Limb (tissue), 2 donors: ENCODE results near the gene PPP2R2C.

Source experiments
- DNase-seq, 2 donors: peaks; one replicate each; pipeline ENCODE4 v3.0.0-alpha.2; 2016; ENCODE audit errors: extremely low spot score in 2 of 2

Gene PPP2R2C

DNA sequence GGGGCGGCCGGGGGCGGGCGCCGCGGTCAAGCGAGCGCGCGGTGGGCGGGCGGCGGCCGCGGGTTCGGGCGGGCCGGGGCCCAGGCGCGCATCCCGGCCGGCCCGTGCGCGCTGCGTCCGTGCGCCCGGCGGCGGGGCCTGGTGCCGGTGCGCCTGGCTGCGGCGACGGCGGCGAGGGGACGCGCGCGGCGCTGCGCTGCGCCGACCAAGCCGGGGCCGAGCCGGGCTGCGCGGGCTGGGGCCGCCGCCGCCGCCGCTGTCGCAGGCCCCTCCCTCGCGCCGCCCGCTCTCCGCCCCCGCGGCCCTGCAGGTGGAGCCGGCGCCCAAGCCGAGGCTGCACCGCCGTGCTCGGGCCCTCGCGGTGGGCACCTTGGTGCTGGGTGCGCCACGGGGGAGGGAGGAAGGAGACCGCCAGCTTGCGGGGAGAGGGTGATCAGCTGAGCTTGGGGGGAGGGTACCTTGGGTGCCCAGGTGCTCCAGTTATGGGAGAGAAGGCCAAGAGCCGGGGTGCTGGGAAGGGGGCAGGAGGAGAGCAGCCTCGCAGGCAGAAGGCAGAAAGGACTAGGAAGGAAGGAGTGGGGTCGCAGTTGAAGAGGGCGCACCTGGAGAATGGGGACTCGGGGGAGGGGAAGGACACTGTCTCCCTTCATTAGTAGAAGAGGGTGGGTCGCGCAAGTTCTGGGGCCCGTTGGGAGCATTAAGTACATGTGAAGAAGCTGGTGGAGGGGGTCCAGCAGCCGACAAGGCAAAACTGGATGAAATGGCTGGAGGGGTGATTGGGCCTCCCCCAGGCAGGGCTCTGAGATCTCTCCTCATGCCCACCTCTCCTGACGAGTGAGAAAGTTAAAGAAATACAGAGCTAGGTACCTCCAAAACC lies at the start of gene PPP2R2C:
Gene PPP2R2C, minus strand, starts transcription at position 228 of the 877 bp plus-strand sequence. CDS start 385 bp downstream, outside the sequence.
- no peak for DNase-seq

DNA sequence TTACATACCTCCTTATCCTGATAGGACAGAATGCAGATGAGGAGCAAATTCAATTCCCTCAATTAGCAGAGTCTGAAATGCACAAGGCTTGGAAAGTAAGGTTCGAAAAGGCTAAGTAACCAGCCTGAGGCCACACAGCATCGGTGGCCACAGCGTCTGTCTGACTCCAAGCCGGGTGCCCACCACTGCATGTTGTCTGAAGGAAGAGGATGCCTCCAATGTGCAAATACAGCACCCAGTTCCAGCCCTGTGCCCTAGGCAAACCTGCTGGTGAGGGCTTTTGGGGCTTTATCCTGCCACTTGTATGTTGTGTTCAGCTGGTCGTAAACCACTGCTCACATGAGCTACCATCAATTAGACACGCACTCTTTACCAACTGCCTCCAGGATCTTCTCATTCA lies 48.6 kb upstream of the PPP2R2C start:
- DNase-seq, result no peak

DNA sequence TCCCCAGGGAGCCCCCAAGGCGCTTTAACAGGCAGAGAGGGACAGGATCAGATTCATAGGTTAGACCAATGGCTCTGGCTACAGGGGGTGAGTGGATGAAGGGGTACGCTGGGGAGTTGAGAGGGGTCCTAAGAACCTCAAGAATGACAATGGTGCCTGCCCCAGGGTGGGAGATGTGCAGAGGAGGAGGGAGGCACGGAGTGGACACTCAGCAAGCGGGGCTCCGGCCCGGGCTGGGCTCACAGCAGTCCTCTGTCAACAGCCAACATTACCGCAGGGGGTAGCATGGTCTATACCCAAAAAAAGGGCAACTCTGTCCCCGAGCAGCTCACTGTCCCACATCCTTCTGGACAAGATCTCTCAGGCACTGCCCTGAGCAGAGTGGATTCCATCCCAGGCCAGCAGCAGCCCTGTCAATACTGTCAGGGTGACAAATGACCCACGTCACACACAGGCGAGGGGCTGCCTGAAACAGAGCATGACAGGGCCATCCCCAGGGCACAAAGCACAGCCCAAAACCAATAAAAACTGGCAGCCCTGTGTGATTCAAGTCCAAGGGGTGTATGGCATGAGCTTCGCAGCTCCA lies 47.7 kb upstream of the PPP2R2C start:
- no peak for DNase-seq

DNA sequence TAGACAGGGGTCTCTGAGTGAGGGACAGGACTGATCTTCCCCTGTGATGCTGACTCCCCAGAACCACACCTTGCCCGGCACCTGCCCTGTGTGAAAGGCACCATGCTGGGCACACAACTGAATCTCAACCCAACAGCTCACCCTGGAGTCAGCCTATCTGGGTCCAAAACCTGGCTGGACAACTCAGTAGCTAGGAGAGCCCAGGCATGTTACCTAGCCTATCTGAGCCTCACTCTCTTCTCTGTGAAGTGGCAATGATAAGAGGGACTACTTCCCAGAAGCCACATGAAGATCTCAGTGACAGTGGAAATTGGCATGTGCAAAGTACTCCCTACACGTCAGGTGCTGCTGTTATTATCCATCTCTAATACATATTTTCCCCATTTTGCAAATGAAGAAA lies 44.8 kb upstream of the PPP2R2C start:
- DNase-seq, result no peak

DNA sequence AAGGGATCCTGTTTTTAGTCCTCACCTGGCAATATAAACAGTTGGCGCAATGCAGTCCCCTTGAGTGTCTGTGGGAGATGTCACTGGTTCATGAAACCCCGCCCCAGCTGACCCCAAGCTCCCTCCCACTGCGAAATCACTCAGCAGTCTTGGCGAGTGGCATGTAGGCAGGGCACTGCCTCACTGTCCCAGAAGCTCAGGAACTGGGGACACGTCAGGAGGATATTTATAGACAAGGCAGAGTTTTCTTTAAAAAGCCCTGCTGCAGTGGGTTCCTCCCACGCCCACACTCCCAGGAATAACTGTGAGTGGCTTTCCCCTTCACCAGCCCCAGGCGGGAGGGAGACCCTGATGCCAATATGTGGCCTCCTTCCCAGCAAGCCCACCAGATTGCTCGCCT lies 44.3 kb upstream of the PPP2R2C start:
- no peak for DNase-seq

DNA sequence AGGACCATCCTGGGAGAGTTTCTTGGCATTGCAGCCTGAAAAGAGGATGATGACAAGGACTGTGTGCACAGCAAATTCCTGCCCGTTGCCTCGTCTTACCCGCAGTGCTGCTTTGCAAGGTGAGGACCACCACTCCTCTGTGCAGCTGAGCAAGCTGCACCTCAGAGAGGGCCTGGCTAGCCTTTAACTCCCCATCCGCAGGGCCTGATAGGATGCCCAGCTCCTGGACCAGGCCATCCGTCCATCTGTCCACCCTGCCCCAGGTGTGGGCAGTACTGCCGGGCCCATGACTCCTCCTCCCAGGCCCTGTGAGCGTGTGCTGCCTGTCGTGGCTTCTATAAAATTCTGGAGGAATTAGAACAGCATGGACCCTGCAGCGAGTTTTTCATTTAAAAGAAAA lies 43.9 kb upstream of the PPP2R2C start:
- DNase-seq, result no peak

DNA sequence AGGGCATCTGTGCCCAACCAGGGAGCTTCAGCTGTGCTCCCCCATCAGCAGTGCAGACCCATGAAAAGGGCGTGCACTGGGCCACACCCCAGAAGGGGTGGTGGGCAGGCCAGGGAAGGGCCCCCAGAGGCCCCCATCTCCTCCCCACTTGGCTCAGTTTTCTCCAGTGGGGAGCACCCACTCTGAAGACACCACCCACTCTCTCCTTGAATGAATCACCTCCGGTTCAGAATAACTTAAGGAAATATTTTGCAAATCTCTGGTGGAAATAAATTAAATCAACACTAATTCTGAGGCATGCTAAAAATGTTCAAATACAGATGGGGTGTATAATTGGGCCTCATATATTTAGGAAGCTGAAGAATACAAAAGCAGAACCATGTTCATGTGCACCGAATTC lies 41.3 kb upstream of the PPP2R2C start:
- no peak for DNase-seq

DNA sequence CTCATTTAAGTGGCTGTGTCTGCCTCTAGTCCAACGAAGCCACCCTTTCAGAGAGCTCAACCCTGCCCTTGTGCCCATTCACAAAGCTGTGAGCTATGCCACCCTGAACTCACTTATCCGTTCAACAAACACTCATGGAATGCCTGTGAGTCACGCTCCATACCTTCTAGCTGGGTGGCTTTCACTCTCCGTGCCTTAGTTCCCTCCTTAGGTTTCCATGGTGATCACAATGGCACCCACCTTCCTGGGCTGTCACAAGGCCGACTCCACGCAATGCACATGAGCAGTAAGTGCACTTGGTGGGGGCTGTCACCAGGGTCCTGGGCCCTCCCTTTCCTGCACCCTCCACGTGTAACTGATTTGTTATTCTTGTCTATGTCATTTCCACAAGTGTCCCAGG lies 37.2 kb upstream of the PPP2R2C start:
- no peak for DNase-seq

DNA sequence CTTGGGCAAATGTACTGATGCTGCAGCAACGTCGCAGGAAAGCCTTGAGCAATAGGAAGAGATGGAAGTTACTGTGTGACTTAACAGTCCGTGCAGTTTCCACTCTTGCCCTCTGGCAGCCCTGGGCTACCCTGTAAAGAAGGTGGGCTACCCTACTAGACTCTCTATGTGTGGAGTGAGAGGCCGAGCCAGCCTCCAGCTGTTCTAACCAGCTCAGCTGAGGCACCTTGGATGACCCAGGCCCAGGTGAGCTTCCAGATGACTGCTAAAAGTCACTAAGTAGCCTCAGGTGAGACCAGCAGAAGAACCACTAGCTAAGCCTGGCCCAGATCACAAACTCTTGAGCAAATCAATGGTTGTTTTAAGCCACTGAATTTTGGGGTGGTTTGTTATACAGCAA lies 34.9 kb upstream of the PPP2R2C start:
- no peak for DNase-seq

DNA sequence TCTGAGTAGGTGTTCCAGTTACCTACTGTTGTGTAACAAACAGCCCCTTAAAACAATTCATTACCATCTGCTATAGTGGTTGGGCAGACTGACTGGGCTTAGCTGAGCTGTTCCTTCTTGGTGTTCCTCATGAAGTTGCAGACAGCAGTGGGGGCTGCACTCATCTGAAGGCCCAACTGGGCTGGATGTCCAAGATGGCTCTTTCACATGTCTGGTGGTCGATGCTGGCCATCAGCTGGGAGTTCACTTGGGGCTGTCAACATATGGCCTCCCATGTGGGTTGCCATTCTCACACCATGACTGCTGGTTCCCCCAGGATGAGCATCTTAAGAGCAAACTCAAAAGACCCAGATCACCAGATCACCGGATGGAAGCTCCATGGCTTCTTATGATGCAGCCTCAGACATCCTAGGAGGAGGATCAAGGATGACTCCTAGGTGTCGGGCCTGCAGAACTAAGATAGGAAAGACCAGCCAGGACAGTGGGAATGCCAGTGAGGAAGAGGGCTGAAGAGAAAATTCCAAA lies 34.3 kb upstream of the PPP2R2C start:
- no peak for DNase-seq

DNA sequence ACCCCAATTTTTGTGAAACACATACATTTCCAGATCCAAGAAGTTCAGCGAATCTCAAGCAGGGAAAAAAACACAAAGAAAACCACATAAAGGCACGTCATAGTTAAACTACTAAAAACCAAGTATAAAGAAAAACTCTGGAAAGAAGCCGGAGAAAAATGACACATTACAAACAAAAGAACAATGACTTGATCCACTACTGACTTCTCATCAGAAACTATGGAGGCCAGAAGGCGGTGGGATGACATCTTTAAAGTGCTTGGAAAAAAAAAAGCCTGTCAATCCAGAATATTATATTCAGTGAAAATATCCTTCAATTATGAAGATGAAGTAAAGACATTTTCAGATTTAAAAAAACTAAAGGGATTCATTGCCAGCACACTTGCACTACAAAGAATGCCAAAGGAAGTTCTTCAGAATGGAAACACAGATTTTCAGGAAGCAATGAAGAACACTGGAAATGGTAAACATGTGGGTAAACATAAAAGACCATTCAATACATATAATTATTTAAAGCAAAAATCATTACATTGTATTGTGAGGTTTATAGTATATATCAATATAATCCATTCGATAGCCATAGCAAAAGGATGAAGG lies 32.6 kb upstream of the PPP2R2C start:
- DNase-seq, result no peak

DNA sequence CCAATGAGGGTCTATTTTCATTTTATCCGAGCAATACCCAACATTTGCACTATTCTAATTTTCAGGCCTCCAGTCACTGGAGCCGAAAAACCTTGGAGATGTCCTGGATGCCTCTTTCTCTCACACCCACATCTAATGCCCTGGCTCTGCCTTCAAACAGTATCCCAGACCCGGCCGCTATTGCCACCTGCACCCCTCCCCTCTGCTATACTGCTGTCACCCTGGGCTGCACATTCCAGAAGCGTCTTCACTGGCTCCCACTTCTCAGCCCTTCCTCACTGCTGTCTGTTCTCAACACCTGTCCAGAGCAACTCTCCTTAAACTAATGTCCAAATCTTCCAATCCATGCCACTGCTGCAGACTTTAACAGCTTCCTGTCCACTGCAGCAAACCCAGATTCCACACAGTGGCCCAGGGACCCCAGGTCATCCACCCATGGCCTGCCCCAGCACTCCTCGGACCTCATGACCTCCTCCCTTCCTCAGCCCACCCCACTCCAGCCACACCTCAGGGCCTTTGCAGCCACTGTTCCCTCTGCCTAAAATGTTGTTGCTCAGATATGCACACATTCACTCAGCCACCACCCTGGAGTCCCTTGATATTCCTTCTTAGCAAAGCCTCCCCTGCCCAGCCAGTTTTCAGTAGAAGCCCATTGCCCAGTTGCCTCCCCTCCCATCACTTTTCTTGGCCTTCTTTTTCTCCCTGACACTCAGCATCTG lies 30.5 kb upstream of the PPP2R2C start:
- DNase-seq, result no peak

DNA sequence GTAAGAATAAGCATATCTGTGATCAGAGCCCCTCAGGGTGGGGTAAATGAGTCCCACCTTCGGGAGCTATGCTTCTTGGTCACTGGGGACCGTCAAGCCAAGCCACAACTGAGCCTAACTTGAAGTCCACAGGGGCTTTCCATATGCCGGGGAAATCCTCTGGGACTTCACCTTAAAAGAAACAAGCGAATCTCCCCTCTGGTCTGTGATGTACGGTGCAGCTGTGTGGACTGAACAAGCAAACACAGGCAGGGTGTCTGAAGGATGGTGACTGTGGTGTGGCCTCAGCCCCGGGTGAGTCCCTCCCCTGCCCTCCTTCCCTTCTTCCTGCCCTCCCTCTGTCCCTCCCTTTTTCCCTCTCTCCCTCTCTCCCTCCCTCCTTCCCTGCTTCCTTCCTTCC lies 29.7 kb upstream of the PPP2R2C start:
- no peak for DNase-seq

DNA sequence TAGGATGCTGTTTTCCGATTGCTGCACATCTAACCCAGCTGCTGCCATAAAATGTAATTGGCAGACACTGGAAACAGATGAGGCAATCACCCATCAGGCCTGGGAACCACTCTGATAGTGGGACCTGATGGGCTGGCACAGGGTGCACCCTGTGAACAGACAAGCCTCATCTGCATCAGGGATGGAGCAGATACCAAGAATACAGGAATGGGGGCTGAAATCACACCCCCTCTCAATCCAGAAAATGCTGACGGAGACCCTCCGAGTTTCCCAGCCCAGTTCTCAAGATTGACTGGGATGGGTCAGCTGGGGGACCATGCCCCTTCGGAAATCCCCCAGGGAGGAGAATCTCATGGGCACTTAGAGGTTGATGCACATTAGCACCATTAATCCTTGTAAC lies 28.8 kb upstream of the PPP2R2C start:
- DNase-seq, result no peak

DNA sequence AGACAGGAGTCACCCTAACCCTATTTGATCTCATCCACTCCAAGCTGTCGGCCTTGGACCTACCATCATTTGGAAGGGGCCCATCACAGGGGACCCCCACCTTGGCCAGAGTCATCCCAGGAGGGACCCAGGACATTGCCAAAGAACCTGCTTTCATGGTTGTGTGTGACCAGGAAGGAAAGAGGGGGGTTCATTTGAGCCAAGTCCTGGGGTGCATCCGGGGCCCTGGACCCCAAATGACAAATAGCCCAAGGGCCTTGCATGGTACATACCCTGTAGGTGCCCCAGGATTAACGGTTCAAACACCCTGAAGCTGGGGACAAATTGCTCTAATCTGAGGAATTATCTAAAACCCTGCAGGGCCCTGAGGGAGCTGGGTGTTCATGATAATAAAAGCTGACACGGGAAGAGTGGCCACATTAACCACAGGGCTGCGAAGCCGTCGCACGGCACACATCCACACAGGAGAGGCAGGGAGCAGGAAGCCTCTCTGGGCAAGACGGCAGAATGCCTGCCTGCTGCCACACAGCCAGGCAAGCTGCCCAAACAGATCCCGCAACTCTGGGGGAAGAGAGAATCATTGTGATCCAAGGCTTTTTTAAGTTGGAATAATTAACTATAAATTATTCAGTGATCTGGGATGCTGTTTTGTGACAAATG lies 28.2 kb upstream of the PPP2R2C start:
- no peak for DNase-seq

DNA sequence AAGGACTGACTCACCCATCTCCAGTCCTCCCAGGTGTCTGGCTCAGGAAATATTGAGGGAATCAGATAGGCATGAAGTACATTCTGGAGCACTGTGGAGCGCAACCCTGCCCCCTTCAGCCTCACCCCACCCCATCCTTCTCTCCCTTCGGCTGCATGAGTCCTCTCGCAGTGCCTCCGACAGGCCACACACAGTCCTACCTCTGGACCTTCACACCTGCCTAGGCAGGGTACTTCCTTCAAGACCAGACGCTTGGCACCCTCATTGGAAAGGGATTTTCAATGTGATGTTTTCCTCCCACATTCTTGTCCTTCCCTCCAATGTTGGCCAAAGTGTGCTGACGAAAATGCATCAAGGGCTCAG lies 26.8 kb upstream of the PPP2R2C start:
- DNase-seq, result no peak

DNA sequence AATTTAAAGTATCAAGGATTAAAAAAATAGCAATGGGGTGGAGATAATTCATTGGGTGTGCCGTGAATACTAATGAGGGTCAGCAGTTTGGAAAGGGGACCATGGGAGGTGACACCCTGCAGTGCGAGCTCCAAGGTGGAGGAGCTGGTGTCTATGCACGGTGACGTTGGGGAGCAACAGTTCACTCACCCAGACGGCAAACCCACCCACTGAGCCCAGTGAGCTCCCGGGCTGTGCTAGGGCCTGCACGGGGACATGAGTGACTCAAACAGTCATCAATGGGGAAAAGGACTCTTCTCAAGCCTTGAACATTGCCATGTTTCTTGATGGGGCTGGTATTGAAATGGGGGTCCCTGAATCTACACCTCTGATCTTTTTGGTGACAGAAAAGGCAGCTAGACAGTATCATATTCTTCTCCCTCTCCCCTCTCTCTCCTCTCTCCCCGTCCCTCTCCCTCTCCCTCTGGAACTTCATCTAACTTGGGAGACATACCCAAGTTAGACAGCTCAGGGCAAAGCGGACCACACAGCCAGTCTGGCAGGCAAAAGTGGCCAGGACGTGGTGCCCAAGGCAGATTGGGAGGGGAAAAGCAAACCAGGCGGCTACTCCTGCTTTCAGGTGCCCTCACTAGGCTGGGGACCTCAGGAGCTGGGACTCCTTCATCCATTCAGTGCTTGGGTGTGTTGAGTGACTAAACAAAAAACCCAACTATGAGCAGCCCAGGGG lies 26.3 kb upstream of the PPP2R2C start:
- DNase-seq, result no peak

DNA sequence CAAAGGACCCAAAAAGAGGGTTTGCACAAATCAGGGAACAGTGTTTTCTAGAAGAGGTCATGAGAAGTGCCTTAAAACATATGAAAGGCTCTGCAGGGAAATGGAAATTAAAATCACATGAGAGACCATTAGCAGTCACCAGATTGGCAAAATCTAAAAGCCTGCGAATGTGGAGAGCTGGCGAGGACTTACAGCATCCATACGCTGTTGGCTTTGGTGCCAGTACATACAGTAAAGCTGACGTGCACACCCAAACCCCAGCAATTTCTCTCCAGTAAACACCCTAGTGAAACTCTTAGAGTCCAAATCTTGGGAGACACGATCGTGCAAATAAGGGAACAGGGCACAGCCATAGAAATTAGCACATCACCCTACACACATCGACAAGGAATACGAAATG lies 25.4 kb upstream of the PPP2R2C start:
- DNase-seq, result no peak

DNA sequence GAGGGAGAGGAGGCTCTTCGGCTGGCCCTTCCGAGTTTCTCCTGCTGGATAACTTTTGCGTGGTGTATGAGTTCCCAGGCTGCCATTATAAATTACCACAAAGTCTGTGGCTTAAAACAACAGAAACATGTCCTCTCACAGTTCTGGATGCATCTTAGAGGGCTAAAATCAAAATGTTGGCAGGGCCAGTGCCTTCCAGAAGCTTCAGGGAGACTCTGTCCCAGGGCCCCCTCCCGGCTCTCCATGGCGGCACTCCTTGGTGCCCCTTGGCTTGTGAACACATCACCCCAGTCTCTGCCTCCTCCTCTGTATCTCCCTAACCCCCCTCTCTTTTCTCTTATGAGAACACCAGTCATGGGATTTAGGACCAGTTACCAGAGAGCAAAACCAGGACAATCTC lies 23.3 kb upstream of the PPP2R2C start:
- no peak for DNase-seq

DNA sequence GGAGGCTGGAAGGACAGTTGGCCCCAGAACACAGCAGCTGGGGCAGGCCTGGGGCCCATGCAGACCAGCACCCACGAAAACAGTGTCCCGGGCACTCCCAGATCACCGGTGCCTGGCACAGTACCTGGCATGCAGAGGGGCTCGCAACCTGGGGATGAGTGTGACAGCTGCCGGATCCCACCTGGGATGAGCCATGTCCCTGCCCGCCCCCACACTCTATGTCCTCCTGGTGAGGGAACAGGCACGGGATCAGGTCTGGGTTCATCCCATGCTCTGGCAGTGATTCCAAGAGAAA lies 22.8 kb upstream of the PPP2R2C start:
- no peak for DNase-seq
